ENCODE data around the gene PROSER2. TPM values are rescaled to one million over a fixed set of nuclear protein-coding genes. Genes with fewer than 3 reads are reported as not detected.

Gene PROSER2
- total RNA-seq = 1.9 and 3.9 TPM in 2 replicates

- H3K4me3 ChIP-seq (ENCODE audit: low read depth, low read length) = peak within 1 kb of the TSS; percentile 84
- peak; percentile 60 for DNase-seq (ENCODE audit: low read depth)
- no peak for TF ChIP-seq CTCF (IDR thresholded peaks at IDR 0.05; ENCODE audit: insufficient read depth, low read depth, low read length)
These were observed at the start of gene PROSER2 for GRCh38 chr10:11823122-11823988. Gene PROSER2 (plus strand): TSS chr10:11823356. CDS start chr10:11852078, 28,722 bp downstream.

GRCh38 chr10:11773761-11774441, 49.3 kb upstream of the PROSER2 start:
- no peak for DNase-seq (ENCODE audit: low read depth)
- H3K4me3 ChIP-seq (ENCODE audit: low read depth, low read length) = no peak overlapping the region
- TF ChIP-seq CTCF (IDR thresholded peaks at IDR 0.05; ENCODE audit: insufficient read depth, low read depth, low read length) = no peak

GRCh38 chr10:11775412-11775811, 47.7 kb upstream of the PROSER2 start:
- DNase-seq (ENCODE audit: low read depth) = no peak
- no peak for TF ChIP-seq CTCF (IDR thresholded peaks at IDR 0.05; ENCODE audit: insufficient read depth, low read depth, low read length)
- H3K4me3 ChIP-seq (ENCODE audit: low read depth, low read length) = no peak overlapping the region

- no peak for TF ChIP-seq CTCF (IDR thresholded peaks at IDR 0.05; ENCODE audit: insufficient read depth, low read depth, low read length)
- no peak for DNase-seq (ENCODE audit: low read depth)
- no peak overlapping the region for H3K4me3 ChIP-seq (ENCODE audit: low read depth, low read length)
These were observed 47.1 kb upstream of the PROSER2 start for GRCh38 chr10:11776080-11776479.

GRCh38 chr10:11781114-11781513, 42.0 kb upstream of the PROSER2 start:
- no peak for DNase-seq (ENCODE audit: low read depth)
- TF ChIP-seq CTCF (IDR thresholded peaks at IDR 0.05; ENCODE audit: insufficient read depth, low read depth, low read length) = no peak
- no peak overlapping the region for H3K4me3 ChIP-seq (ENCODE audit: low read depth, low read length)

- DNase-seq (ENCODE audit: low read depth) = peak; percentile 71
- TF ChIP-seq CTCF (IDR thresholded peaks at IDR 0.05; ENCODE audit: insufficient read depth, low read depth, low read length) = peak; percentile 73
- H3K4me3 ChIP-seq (ENCODE audit: low read depth, low read length) = no peak overlapping the region
These were observed 40.2 kb upstream of the PROSER2 start for GRCh38 chr10:11782793-11783557.
